Skin of body (tissue), 2 donors: ENCODE data around the gene PHF23. TPM values are rescaled to one million over a fixed set of nuclear protein-coding genes. Genes with fewer than 3 reads are reported as not detected.

Experiments used
- DNase-seq: peaks from one replicate; lab custom pipeline; 2025; lab: John Stamatoyannopoulos, UW
- total RNA-seq: library from RNA; depleted of rRNA; stranded (reverse); fragments of >200 nt; gene quantifications from one replicate; pipeline ENCODE4 v1.2.3, GENCODE V29; 2014

The PHF23 gene
- total RNA-seq, 1 donor from 2014 or later, result 27.0 TPM

DNA sequence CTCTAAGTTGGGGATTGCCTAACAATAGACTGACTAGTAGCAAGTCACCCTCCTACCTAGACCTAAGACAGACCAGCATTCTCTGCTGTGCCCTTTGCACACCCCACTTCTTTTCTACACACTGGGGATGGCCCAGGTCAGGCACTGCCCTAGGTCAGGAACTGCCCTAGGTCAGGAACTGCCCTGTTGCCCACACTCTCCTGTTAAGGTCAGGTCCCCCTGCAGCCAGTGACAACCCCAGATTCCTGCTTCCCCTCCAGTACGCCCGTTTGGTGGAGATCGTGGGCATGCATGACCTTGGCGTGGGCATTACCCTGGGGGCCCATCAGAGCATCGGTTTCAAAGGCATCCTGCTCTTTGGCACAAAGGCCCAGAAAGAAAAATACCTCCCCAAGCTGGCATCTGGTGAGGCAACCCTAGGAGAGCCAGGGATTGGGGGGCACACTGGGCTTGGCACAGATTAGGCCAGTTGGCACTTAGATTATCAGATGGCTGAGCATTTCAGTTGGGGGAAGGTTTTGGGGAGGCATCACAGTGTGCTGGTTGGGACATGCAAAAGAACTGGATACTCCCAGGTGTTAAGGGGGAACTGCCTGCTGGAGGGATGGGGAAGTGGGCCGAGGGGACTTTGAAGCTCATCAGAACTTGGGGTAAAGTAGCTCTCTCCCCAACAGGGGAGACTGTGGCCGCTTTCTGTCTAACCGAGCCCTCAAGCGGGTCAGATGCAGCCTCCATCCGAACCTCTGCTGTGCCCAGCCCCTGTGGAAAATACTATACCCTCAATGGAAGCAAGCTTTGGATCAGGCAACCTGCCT lies 17.8 kb downstream of the PHF23 start:
- no peak for DNase-seq

DNA sequence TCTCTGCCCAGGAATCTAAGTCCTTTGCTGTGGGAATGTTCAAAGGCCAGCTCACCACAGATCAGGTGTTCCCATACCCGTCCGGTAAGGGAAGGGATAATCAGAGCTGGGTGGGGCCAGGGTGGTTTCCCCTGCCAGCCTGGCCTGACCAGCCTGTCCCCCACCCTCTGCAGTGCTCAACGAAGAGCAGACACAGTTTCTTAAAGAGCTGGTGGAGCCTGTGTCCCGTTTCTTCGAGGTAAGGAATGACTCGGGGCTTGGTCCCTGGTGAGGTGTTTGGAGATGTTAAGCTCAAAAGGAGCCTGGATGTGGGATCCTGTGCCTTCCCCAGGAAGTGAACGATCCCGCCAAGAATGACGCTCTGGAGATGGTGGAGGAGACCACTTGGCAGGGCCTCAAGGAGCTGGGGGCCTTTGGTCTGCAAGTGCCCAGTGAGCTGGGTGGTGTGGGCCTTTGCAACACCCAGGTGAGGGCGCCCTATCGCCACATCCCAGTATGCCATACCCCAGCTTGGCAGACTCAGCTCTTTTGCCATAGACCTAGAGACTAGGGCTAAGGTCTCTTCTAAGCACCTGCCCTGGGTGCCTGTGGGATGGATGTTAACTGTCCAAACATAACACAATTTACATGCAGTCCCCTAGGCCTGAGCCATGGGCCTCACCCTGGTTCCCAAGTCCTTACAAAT lies 18.5 kb downstream of the PHF23 start:
- no peak for DNase-seq

DNA sequence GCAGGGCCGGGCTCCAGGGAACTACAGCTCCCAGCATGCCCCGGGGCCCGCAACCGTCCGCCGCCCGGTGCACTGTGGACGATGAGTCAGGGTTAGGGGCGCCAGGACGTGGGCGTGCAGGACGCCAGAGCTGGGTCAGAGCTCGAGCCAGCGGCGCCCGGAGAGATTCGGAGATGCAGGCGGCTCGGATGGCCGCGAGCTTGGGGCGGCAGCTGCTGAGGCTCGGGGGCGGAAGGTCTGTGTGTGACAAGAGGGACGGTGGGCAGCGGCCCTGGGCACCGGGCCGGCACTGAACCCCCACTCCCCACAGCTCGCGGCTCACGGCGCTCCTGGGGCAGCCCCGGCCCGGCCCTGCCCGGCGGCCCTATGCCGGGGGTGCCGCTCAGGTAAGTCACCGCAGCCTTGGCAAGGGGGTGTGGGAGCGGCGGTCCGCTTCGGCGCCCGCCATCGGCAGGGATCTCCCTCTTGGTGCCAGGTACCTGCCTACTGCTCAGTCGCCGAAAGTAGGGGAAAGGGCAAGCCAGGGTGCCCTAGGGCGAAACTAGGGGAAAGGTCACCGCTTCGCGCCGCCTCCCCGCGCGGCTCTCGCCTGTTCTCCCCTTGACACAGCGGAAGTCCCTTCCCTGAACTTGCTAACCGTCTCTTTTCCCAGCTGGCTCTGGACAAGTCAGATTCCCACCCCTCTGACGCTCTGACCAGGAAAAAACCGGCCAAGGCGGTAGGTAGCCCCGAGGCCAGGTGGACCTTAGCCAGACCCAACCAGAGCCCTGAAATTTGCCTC lies 19.3 kb downstream of the PHF23 start, which contains the start of the genes ACADVL and DLG4:
Gene ACADVL, plus strand, starts transcription at position 127 of the 781 bp plus-strand sequence. Its CDS starts 47 bp downstream, at position 174.
Gene DLG4, minus strand, starts transcription at position 25 of the 781 bp plus-strand sequence.
- DNase-seq, result peak; percentile 76

DNA sequence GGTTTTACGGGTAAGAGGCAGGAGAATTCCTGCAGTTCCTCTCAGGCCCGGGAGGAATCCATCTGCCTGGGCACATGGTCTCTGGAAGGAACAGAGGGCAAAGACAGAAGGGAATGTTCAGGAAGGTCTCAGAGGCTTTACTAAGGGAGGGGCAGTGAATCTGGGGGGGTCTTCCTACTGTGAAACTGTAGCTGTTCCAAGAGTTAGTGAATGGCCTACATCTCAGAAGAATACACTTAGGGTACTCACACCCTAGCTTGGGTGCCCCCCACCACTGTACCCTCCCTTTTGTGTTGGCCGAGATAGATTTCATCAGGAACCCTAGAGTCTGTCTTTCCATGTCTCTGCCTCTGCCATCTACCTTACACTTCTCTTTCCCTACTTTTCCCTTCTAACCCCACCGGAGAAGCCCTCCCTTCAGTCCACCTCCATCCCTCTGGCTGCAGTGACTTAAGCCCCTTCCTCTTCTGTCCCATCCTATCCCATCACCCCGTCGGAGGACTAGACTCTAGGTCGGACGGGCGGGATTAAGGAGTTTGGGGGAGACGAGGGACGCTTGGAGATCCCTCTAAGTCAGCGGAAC lies 19.9 kb downstream of the PHF23 start:
- DNase-seq, result no peak

DNA sequence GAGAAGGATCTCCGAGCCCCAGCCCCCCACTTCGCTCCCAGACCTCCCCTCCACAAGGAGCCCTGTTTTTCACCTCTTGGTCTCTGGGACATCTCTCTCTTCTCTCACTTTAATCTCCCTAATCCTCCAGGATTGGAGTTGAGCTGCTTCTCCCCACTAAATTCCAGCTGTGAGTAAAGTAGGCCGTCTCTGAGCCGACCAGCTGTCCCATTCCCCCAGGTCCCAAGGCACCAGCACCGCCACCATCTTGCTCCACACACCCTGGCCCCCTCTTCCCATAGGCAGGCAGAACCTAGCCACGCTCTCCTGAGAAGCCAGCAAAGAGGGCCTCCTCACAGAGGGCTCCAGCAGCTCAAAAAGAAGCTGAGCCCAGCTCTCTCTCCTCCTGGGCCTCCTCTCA lies 20.5 kb downstream of the PHF23 start:
- no peak for DNase-seq

DNA sequence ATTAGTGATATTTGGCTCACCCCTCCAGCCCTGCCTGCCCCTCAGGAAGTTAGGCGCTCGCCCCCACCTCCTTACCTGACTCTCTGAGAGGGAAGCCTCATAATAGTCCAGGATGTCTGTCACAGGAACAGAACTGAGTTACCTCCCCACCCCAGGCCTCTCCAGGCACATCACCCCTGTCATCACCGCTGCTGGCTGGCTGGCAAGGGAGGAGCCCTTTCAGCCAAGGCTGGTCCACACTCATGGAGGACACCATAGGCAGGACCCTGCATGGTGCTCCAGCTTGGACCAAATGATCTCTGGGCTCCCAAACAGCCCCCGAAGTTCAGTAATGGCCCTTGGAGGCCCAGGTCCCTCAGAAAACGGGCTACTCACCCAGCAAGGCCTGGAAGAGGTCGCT lies 21.1 kb downstream of the PHF23 start:
- no peak for DNase-seq

DNA sequence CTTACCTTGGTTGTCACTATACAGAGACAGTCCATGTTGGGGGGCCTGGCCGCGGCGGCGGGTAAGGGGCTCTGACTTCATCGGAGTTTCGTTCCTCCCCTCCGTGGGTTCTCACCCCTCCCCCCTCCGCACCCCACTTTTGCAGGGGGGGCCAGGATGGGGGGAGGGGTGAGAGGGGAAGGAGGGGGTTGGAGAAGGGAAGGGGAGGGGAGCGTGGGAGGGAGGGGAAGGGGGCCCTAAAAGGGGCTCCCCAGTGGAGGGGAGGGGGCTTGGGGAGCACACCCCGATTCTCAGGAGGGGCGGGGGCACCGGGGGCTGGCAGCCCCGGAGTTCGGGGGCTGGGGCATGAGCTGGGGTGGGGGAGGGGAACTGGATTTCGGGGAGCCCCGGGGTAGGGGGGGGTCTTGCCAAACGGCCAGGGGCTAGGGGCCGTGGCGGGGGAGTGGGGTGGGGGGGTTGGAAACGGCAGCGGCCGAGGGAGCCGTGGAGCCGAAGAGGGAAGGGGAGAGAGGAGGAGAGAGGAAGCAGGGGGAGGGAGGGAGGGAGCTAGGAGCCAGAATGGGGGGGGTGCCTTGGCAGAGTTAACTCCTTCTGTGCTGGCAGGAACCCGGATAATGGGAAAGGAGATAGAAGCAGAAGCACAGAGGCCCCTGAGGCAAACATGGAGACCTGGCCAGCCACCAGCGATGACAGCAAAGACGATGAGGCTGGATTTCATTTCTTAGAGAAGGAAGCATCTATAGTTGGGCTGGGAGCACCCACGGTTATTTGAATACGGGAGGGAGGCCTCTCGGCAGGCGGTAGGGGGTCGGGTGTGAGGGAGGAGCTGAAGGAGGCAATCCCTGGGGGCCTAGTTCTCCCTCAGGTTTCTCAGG lies 21.9 kb downstream of the PHF23 start:
- peak; percentile 87 for DNase-seq

DNA sequence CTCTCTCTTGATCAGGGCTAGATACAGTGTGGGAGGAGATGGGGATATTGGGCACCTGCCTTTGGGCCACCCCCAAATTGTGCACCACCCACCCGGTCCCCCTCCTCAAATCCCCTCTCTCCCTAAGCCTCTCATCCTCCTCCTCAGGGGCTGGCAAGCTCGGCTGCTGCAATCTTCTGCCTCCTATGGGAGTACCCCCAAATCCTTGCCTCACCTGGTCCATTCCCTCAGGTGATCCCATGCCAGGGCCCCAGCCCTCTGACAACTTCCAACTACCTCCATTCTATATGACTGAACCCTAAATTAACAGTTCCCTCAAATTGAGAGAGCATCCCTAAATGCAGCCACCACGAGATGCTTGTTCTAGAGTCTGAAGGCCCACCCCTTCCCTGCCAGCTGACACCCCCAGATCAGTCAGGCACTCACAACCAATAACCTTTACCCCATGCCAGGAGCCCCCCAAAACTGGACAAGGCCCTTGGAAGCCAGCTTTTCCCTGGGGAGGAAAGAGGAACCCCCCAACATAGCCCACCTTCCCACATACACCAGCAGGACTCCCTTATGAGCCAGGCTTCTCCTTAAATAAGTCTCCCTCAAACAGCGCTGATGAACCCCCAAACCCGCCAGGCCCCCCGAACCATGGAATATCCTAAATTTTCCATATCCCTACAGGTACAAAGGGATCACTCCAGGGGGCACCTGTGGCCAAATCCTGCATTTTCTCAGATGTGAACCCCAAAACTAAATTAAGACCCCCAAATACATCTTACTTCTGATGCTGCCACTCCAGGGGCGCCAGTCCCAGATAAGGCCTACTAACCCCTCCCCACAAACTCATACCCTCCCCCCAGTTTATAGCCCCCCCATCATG lies 22.8 kb downstream of the PHF23 start:
- no peak for DNase-seq

DNA sequence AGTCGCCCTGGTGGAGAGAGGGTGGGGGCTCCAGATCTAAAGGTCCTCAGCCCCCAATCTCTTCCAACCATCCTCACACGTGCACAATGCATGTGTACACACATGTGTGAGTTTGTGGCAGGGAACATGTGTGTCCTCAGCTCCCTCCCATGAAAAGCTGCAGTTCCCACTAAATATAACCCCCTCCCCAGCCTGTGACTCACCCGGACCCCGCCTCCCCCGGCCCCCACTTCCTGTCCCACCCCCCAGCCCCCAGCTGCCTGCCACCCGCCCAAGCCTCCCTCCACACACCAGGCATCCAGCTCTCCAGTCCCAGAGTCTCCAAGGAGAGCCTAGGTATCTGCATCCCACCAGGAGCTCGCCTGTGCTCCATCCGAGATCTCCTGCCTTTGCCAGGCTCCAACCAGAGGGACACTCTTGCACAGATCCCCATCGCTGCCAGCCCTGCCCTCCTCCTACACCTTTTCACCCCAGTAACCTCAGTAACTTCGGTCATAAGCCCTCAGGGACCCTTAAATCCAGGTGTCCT lies 23.5 kb downstream of the PHF23 start:
- peak; percentile 67 for DNase-seq

DNA sequence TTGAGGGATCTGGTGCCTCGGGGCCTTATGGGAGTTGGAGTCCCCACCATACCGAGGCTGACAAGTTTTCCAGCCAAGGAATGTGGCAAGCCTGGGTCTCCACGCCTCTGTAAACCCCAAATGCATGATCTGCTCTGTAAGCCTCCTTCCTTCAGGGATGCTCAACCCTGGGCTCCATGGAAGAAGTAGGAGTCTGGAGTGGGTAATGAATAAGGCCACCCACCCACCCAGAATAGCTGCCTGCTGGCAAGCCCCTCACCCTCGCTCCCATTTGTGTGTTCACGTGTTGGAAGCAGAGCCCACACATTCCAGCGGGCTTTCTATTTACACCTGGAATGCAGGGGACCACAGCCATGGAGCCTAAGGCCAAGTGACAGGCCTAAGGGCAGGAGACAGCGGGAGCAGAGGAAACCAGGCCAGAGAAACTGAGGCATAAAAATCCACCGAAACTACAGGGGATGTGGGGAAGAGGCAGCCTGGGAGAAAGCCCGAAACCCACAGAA lies 24.1 kb downstream of the PHF23 start:
- DNase-seq, result peak; percentile 97

DNA sequence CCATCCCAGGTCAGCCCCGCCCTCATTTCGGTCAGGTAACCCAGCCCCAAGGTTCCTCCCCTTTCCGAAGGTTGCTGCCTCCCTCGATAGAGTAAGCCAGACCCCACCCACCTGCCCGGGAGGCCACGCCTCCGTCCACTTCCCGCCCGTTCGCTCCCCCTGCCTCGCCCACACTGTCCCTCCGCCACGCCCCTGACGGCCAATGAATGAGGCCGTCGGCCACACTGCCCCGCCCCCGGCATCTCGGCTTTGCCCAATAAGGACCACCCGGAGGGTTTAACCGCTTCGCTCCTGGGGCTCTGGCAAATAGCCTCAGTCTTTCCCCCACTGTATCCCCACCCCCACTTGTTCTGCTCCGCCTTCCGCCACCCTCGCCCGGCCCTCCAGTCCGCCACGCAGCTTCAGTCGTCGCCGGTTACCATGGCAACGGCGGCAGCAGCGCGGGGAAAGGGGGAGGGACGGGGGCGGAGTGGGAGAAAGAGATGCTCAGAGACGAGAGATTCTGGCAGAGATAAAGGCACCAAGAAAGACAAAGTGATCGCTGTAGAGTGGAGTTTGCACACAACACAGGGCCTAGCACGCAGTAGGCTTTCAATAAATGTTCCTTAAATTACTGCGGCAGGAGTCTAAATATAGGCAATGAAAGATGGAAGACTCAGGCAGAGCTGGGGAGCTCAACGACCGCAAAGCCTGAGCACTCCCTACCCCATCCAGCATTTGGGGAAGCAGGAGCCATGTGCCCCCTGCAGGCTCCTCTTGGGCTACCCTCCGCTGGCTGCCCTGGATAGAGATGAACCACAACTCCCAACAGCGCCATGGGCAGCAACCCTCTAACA lies 24.7 kb downstream of the PHF23 start:
- DNase-seq, result peak; percentile 95

DNA sequence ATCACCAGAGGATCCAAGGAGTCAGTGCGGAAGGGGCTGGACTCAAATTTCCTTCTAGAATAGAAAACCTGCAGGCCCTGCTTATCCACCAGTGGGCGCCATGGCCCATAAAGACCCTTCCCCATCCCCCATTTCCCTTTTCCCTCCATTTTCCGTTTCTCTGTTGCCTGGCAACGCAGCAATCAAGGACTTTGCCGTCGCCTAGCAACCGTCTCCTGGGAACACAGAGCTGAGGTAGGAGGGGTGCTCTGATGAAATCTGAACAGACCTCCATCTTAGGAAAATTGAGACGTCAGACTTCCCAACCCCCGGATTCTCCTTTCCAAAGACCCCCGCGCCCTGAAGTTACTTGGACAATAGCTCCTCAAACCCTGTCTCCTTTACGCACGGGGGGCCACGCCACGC lies 25.4 kb downstream of the PHF23 start:
- DNase-seq, result peak; percentile 91

DNA sequence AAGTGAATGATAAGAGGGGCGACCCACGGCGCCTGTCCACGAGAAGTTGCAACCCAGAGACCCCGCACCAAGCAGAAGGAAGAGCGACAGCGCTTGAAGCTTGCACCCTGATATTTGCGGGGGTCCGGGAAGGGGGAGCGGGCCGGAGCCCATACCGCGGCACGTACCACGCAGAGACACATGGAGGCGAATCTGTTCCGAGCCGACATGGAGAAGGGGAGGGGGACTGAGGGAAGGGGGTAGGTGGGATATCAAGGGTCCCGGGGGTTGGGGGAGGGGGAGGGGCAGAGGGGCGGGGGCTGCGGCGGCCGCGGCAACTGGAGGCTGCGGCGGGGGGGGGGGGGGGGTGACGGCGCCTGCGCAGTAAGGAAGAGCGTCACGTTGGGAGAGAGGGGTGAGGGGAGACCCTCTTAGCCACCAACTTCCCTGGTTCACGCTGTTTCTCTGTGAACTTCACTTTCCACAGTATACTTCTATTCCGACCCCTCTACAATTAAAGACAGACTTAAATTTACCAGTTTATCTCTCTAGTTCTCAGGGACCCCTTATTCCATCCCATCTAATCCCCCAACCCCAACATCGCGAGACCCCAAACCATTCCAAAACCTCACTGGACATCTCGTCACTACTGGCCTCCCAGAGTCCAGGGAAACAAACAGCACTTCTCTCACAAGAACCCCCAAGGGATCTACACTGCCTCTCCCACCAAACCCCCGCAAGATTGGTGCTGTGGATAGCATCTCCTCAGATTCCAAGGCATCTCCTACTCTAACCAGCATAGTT lies 27.6 kb downstream of the PHF23 start:
- DNase-seq, result no peak

DNA sequence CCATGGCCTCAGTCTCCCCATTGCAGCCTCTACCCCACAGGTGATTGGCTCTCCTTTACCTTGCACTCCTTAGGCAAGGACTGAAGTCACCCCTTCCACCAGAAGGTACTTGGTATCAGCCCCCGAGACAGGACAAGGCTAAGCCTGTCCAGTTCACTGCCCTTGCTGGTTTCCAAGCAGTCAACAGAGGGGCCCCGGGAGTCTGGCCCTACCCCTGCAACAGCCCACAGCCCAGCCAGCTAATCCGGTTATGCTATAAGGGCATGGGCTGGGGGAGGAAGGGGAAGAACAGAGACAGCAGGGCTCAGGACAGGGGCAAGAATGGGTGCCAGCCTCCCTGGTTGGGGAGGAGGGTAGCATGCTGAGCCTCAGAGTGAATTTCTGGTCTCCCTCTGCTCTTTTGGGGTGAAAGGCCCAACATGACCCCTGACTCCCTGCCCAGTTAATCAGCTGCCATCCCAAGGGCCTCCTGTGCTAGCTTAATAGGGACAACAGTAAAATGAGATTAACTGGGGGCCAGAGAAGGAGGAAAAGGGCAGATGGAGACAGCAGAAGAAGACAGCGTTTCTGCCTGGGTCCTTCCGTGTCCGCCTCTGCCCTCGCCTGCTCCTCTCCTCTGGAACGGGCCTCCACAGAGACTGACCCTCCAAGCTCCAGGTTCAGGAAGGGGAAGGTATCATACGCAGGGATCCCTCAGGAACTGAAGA lies 30.4 kb downstream of the PHF23 start:
- no peak for DNase-seq

DNA sequence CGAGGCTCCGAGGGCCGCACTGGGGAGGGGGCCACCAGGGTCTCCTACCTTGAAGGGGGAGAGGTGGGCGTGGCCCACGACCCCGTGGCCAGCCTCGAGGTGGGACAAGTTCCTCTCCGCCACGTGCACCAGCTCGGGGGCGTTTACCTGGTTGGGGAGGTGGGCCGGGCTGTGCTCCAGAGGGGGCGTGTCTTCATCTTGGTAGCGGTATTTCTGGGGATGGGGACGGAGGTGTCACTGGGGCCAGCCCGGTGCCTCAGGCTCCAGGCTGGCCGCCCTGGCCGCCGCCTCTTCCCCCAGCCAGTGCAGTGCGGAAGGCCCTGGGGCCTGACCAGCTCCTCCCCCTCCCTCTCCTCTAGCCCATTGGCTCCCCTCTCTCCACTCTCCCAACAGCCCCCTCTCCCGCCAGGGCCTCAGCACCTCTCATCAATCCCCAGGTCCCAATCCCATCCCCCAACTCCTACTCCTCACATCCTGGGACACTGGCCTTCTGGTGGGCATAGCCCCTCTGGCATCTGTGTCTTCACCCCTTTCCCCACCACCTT lies 31.2 kb downstream of the PHF23 start:
- DNase-seq, result no peak
